Astrocyte of the spinal cord (primary cell): ENCODE data around the gene SGPL1.

ENCODE experiments used
- DNase-seq: peaks from one replicate; pipeline ENCODE4 v3.0.0; 2011; ENCODE audit warnings: low read depth, low spot score
- H3K4me3 ChIP-seq: 2 replicates; pipeline ENCODE4 v1.5.1; 2011; ENCODE audit warnings: low read depth, mild to moderate bottlenecking, low read length, moderate library complexity
- in situ Hi-C: cut with HindIII; loops from 2 replicates; pipeline ENCODE4 v1.10.0; 2017; ENCODE audit warnings: low sequenced_read_pairs
- TF ChIP-seq, protein P1 (sequence below): IDR thresholded peaks from 2 replicates; pipeline ENCODE4 v1.5.1; 2012; ENCODE audit warnings: low read depth, mild to moderate bottlenecking, low read length, inconsistent platforms

SGPL1 gene

DNA sequence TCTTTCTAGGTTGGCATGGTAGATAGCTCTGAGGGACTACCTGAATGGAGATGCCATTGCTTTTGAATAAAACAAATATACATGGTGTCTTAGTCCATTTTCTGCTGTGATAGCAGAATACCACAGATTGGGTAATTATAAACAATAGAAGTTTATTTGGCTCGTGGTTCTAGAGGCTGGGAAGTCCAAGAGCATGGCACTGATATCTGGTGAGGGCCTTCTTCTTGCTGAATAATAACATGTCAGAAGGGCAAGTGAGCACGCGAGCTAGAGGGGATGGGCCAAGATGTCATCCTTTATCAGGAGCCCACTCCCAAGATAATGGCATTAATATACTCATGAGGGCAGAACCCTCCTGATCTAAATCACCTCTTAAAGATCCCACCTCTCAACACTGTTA is 21.9 kb downstream of the SGPL1 start:
- TF ChIP-seq, protein P1, sequence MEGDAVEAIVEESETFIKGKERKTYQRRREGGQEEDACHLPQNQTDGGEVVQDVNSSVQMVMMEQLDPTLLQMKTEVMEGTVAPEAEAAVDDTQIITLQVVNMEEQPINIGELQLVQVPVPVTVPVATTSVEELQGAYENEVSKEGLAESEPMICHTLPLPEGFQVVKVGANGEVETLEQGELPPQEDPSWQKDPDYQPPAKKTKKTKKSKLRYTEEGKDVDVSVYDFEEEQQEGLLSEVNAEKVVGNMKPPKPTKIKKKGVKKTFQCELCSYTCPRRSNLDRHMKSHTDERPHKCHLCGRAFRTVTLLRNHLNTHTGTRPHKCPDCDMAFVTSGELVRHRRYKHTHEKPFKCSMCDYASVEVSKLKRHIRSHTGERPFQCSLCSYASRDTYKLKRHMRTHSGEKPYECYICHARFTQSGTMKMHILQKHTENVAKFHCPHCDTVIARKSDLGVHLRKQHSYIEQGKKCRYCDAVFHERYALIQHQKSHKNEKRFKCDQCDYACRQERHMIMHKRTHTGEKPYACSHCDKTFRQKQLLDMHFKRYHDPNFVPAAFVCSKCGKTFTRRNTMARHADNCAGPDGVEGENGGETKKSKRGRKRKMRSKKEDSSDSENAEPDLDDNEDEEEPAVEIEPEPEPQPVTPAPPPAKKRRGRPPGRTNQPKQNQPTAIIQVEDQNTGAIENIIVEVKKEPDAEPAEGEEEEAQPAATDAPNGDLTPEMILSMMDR = no peak
- in situ Hi-C loops = no loop called here
- H3K4me3 ChIP-seq = no peak overlapping the region
- no peak for DNase-seq

GRCh38 chr10:70838270-70838805 is 22.6 kb downstream of the SGPL1 start:
- no peak for DNase-seq
- H3K4me3 ChIP-seq = no peak overlapping the region
- in situ Hi-C loops = no loop called here
- TF ChIP-seq, protein P1 = no peak

GRCh38 chr10:70840836-70841235 is 25.1 kb downstream of the SGPL1 start:
- in situ Hi-C loops = no loop called here
- no peak overlapping the region for H3K4me3 ChIP-seq
- TF ChIP-seq, protein P1 = no peak
- DNase-seq = no peak

DNA sequence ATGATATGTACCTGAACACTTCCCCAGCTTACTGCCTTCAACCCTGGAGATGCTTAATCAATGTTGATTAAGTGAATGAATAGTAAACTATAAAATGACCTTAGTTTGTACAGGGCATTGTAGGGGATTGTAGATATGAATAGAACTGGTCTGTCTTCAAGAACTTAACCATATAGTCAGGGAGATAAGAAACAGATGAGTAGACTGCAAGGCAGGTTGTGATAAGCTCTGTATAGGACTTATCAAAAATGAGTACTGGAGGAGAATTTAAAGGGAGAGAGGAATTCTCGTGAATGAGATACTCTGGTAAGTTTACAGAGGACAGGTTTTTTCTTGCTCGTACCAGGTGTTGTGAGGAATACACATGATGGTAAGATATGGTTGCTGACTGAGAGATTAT is 27.6 kb downstream of the SGPL1 start:
- TF ChIP-seq, protein P1 = no peak
- DNase-seq = no peak
- H3K4me3 ChIP-seq = no peak overlapping the region
- in situ Hi-C loops = no loop called here

GRCh38 chr10:70843776-70844489 is 28.2 kb downstream of the SGPL1 start:
- no peak overlapping the region for H3K4me3 ChIP-seq
- TF ChIP-seq, protein P1 = no peak
- no peak for DNase-seq
- in situ Hi-C loops = no loop called here

- no peak overlapping the region for H3K4me3 ChIP-seq
- in situ Hi-C loops = no loop called here
- TF ChIP-seq, protein P1 = no peak
- DNase-seq = no peak
Observed at GRCh38 chr10:70845256-70845655, 29.5 kb downstream of the SGPL1 start.

GRCh38 chr10:70845816-70846215 is 30.1 kb downstream of the SGPL1 start:
- TF ChIP-seq, protein P1 = no peak
- DNase-seq = no peak
- in situ Hi-C loops = no loop called here
- no peak overlapping the region for H3K4me3 ChIP-seq
